ENCODE data around the gene KIF1B.

DNA sequence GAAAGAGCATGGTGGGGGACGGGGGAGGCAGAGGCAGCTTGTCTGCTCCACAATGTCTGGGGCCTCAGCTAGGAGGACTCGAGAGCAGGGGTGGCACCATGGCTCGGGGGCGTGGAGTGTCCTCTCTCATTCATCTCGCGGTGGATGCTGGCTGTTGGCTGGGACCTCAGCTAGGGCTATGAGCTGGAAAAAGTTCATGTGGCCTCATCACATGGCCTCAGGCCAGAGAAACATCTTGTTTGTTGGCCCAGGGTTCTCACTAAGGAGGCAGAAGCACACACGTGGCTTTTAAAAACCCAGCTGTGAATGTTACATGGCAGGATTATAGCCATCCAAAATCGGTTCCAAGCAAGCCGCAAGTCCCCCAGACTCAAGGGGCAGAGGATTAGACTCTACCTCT is 213.7 kb downstream of the KIF1B start:
- TF ChIP-seq, protein P1, sequence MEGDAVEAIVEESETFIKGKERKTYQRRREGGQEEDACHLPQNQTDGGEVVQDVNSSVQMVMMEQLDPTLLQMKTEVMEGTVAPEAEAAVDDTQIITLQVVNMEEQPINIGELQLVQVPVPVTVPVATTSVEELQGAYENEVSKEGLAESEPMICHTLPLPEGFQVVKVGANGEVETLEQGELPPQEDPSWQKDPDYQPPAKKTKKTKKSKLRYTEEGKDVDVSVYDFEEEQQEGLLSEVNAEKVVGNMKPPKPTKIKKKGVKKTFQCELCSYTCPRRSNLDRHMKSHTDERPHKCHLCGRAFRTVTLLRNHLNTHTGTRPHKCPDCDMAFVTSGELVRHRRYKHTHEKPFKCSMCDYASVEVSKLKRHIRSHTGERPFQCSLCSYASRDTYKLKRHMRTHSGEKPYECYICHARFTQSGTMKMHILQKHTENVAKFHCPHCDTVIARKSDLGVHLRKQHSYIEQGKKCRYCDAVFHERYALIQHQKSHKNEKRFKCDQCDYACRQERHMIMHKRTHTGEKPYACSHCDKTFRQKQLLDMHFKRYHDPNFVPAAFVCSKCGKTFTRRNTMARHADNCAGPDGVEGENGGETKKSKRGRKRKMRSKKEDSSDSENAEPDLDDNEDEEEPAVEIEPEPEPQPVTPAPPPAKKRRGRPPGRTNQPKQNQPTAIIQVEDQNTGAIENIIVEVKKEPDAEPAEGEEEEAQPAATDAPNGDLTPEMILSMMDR (conservative IDR thresholded peaks at IDR 0.05; ENCODE audit: low read depth, low read length), result no peak
- no peak for TF ChIP-seq EZH2 (IDR thresholded peaks at IDR 0.05; ENCODE audit: borderline replicate concordance, low read depth, low read length, poor library complexity, severe bottlenecking)
